ENCODE data around the gene SNX7. TPM values are rescaled to one million over a fixed set of nuclear protein-coding genes. Genes with fewer than 3 reads are reported as not detected.

The SNX7 gene
- total RNA-seq, 1 donor from 2014 or later, result 34.0 TPM

DNA sequence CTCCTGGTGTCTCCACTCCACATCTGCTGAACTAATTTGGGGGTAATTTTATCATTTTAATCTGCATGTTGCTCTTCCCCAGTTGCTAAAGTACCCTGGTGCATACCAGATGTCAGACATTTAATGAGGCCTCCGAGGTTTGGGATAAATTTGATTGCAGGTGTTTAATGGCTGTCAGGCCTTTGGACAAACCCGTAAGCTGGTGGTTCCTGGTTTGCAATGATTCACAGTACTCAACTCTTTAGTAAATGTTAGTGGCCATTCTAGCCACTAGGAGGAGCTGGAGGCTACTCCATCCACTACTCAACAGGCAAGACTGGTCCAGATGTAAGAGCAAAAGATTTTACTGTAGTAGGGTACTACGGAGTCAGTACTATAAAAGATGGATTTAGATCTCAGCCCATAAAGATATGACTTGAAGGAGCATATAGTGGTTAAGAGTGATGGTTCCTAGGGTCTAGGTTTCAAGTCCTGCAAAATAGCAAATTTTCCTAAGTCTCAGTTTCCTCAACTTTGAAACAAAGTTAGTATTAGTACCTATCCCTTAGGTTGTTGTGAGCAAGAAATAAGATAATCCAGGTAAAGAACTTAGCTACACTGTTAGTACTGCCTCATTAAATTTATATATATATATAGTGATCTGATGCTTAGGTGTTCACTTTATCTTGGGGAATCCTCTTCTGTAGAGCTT, 132.8 kb downstream of the SNX7 start:
- H3K27me3 Mint-ChIP-seq (ENCODE audit: low read depth), result peaks cover 32% of the 10 kb centered on the region
- no peak for DNase-seq (ENCODE audit: low spot score)
- no peak overlapping the region for H3K27ac Mint-ChIP-seq (ENCODE audit: unreplicated experiment)
- H3K9me3 Mint-ChIP-seq (ENCODE audit: low read depth), result no peaks in the 10 kb centered on the region
- TF ChIP-seq, protein P1, sequence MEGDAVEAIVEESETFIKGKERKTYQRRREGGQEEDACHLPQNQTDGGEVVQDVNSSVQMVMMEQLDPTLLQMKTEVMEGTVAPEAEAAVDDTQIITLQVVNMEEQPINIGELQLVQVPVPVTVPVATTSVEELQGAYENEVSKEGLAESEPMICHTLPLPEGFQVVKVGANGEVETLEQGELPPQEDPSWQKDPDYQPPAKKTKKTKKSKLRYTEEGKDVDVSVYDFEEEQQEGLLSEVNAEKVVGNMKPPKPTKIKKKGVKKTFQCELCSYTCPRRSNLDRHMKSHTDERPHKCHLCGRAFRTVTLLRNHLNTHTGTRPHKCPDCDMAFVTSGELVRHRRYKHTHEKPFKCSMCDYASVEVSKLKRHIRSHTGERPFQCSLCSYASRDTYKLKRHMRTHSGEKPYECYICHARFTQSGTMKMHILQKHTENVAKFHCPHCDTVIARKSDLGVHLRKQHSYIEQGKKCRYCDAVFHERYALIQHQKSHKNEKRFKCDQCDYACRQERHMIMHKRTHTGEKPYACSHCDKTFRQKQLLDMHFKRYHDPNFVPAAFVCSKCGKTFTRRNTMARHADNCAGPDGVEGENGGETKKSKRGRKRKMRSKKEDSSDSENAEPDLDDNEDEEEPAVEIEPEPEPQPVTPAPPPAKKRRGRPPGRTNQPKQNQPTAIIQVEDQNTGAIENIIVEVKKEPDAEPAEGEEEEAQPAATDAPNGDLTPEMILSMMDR (IDR thresholded peaks at IDR 0.05), result peak; percentile 85
- peaks cover 3% of the 10 kb centered on the region for H3K4me1 Mint-ChIP-seq (ENCODE audit: low read depth)
- no peaks in the 10 kb centered on the region for H3K36me3 Mint-ChIP-seq (ENCODE audit: low read depth)
- no peak overlapping the region for H3K4me3 Mint-ChIP-seq (ENCODE audit: unreplicated experiment)

DNA sequence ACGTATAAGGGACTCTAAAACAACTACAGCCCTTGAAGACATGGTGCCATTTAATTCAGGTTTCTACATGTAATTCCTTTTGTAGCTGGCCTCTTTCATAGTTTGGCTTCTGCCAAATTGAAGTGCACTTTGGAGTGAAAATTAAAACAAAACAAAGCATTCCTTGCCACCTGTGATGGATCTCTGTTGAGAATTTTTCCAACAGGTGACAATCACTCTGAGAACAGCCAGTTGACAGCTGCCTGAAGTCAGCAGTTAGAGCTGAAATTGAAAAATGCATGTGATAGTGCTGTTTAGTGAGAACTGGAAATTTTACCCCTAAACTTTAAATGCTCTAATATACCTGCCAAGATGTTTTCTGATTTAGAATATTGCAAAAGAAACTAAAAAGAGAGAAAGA, 134.5 kb downstream of the SNX7 start:
- Mint-ChIP-seq H3K4me3 (ENCODE audit: unreplicated experiment) (no peak overlapping the region), H3K9me3 (ENCODE audit: low read depth) (no peaks in the 10 kb centered on the region), H3K4me1 (ENCODE audit: low read depth) (peaks cover 3% of the 10 kb centered on the region), H3K36me3 (ENCODE audit: low read depth) (no peaks in the 10 kb centered on the region), H3K27ac (ENCODE audit: unreplicated experiment) (no peak overlapping the region), H3K27me3 (ENCODE audit: low read depth) (peaks cover 28% of the 10 kb centered on the region)
- DNase-seq (ENCODE audit: low spot score), result no peak
- TF ChIP-seq, protein P1 (IDR thresholded peaks at IDR 0.05), result no peak

GRCh38 chr1:98797506-98797905, 136.0 kb downstream of the SNX7 start:
- no peak for DNase-seq (ENCODE audit: low spot score)
- Mint-ChIP-seq H3K9me3 (ENCODE audit: low read depth) (no peaks in the 10 kb centered on the region), H3K4me3 (ENCODE audit: unreplicated experiment) (no peak overlapping the region), H3K27me3 (ENCODE audit: low read depth) (peaks cover 24% of the 10 kb centered on the region), H3K36me3 (ENCODE audit: low read depth) (no peaks in the 10 kb centered on the region), H3K4me1 (ENCODE audit: low read depth) (no peaks in the 10 kb centered on the region), H3K27ac (ENCODE audit: unreplicated experiment) (no peak overlapping the region)
- TF ChIP-seq, protein P1 (IDR thresholded peaks at IDR 0.05), result no peak
